Upper lobe of left lung (tissue), 6 donors: ENCODE results near the gene ZNF341. TPM values are rescaled to one million over a fixed set of nuclear protein-coding genes. Genes with fewer than 3 reads are reported as not detected.

Experiments
- ATAC-seq, 2 donors: fragments of 200-7000 bp; cut with Tn5 transposase; one replicate each; pipeline ENCODE4 v1.9.1; 2022; ENCODE audit warnings: mild to moderate bottlenecking in 2 of 2, moderate library complexity in 2 of 2; ENCODE audit not compliant: low FRiP score in 2 of 2
- DNase-seq, 2 donors: peaks; one replicate each; pipeline ENCODE4 v3.0.0-alpha.2; 2019 to 2020
- H3K27ac ChIP-seq, 4 donors: fragments of 200-600 bp; sonication (generic); one replicate each; pipeline ENCODE4 v1.5.1; 2016 to 2019
- H3K27me3 ChIP-seq, 4 donors: fragments of 200-600 bp; sonication (generic); one replicate each; pipeline ENCODE4 v1.5.1; 2017 to 2019
- H3K36me3 ChIP-seq, 4 donors: fragments of 200-600 bp; sonication (generic); one replicate each; pipeline ENCODE4 v1.5.1; 2016 to 2019
- H3K4me1 ChIP-seq, 4 donors: fragments of 200-600 bp; sonication (generic); one replicate each; pipeline ENCODE4 v1.5.1; 2018 to 2019
- H3K4me3 ChIP-seq, 4 donors: fragments of 200-600 bp; sonication (generic); one replicate each; pipeline ENCODE4 v1.5.1; 2017 to 2019; ENCODE audit warnings: mild to moderate bottlenecking in 2 of 4, moderate library complexity in 1 of 4
- H3K9me3 ChIP-seq, 4 donors: fragments of 200-600 bp; sonication (generic); one replicate each; pipeline ENCODE4 v1.5.1; 2018 to 2019
- CTCF ChIP-seq, 6 experiments: fragments of 450-650 bp in 4 of 6; fragments of 200-600 bp in 2 of 6; sonication (generic) in 2 of 6; IDR thresholded peaks; one replicate each; pipeline ENCODE4 v1.5.1; 2016 to 2019; ENCODE audit warnings: antibody characterized with exemption in 6 of 6
- EP300 ChIP-seq, 4 donors: sonication (generic); formaldehyde crosslinking; IDR thresholded peaks; one replicate each; pipeline ENCODE4 v1.5.1; 2017; ENCODE audit warnings: antibody characterized with exemption in 4 of 4, control low read depth in 2 of 4
- POLR2A ChIP-seq, 4 donors: fragments of 450-650 bp; IDR thresholded peaks; one replicate each; pipeline ENCODE4 v1.5.1; 2016 to 2017; ENCODE audit warnings: antibody characterized with exemption in 4 of 4, mild to moderate bottlenecking in 2 of 4
- POLR2AphosphoS5 ChIP-seq, 2 donors: sonication (generic); formaldehyde crosslinking; IDR thresholded peaks; one replicate each; pipeline ENCODE4 v1.5.1; 2017; ENCODE audit warnings: antibody characterized with exemption in 2 of 2
- WGBS, 2 donors: methylation state at CpG; one replicate each; pipeline ENCODE4 v1.1.5; 2017 to 2018; 5-methylcytosine and 5-hydroxymethylcytosine counted together
- total RNA-seq, 6 donors: library from RNA; depleted of rRNA in 4 of 6; stranded (reverse); fragments of >200 nt in 4 of 6; gene quantifications; one replicate each; pipeline versions ENCODE4 v1.1.0 to v1.2.1, GENCODE V29; 2016 to 2021
- donor health status: DM: no; HTN: no; CAD: no; lungs with moderate emphysema.
- donor health status: DM: no; HTN: yes; CAD: no; lungs with severe emphysema.

ZNF341 gene
- total RNA-seq, 6 donors from 2014 or later, result 2.0 to 17.8 (median 5.0) TPM

DNA sequence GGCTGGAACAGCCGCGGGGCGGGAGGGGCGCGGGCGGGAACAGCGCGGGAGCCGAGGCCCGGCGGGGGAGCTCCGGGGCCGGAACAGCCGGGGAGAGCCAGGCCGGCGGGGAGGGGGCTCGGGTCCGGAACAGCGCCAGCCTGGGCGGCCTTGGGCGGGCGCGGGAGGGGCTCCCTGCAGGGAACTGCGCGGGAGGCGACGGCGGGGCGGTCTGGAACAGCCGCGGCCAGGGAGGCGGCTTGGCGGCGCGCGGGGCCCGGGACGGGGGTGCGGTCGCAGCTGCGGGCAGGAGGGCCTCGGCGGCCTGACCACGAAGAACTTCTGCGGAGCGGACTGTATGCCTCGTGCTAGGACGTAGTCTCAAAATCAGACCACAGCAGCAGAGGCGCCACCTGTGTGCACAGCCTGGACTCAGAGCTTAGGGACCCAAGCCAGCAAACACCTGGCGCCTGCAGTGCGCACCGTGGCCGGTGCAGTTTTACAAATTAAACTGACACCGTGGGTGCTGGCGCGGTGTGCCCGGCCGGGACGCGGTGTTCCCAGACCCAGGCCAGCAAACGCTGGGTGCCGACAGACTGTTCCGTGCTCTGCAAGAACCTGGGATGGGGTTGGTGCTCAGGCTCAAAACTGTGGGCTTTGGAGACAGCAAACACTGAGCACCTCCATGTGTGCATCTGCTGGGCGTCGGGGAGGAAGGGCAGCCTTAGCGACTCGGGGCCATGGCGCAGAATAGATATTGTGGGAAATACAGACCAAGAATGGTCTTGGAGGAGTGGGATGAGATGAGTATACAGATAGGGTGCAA lies 572 bp downstream of the ZNF341 start:
- Histone ChIP-seq H3K36me3 (no peaks in the 10 kb centered on the region), H3K27ac (peak overlapping the region; percentile 87 to 94 (median 92)), H3K9me3 (peaks cover 8 to 14% (median 12%) of the 10 kb centered on the region in 4 donors), H3K4me3 (peak overlapping the region; percentile 50 to 75 (median 66)), H3K27me3 (no peaks in the 10 kb centered on the region), H3K4me1 (peaks cover 25 to 37% (median 29%) of the 10 kb centered on the region in 4 donors)
- DNase-seq (peak in 1 of 2 donors; percentile 91), ATAC-seq (peak; percentile 90 to 92)
- TF ChIP-seq EP300 (IDR thresholded peaks at IDR 0.05), result no peak
- no peak for TF ChIP-seq POLR2AphosphoS5 (IDR thresholded peaks at IDR 0.05)
- peak in 3 of 4 donors; percentile 43 to 85 (median 58) for TF ChIP-seq POLR2A (IDR thresholded peaks at IDR 0.05)
- peak in 1 of 6 experiments; percentile 13 for TF ChIP-seq CTCF (IDR thresholded peaks at IDR 0.05)
- 3 to 6% methylated on average over 10 to 12 of the region's 68 CpGs for WGBS, 2 donors

GRCh38 chr20:33733654-33734576 lies 2.1 kb downstream of the ZNF341 start:
- DNase-seq (peak in 1 of 2 donors; percentile 60), ATAC-seq (peak; percentile 60 to 85)
- Histone ChIP-seq H3K4me3 (peak overlapping the region in 1 of 4 donors; percentile 69), H3K36me3 (no peaks in the 10 kb centered on the region), H3K27me3 (no peaks in the 10 kb centered on the region), H3K27ac (peak overlapping the region; percentile 87 to 94 (median 92)), H3K4me1 (peaks cover 25 to 37% (median 29%) of the 10 kb centered on the region in 4 donors), H3K9me3 (peaks cover 8 to 19% (median 14%) of the 10 kb centered on the region in 4 donors)
- peak in 1 of 4 donors; percentile 52 for TF ChIP-seq POLR2A (IDR thresholded peaks at IDR 0.05)
- no peak for TF ChIP-seq CTCF (IDR thresholded peaks at IDR 0.05)
- TF ChIP-seq EP300 (IDR thresholded peaks at IDR 0.05), result peak in 1 of 4 donors; percentile 36
- peak; percentile 16 to 41 for TF ChIP-seq POLR2AphosphoS5 (IDR thresholded peaks at IDR 0.05)
- 25 to 35% methylated on average over 5 to 6 of the region's 6 CpGs for WGBS, 2 donors

GRCh38 chr20:33736962-33737361 lies 5.2 kb downstream of the ZNF341 start:
- ATAC-seq (no peak), DNase-seq (no peak)
- peaks cover 21 to 30% (median 23%) of the 10 kb centered on the region in 4 donors for H3K4me1 ChIP-seq
- no peak for TF ChIP-seq POLR2AphosphoS5 (IDR thresholded peaks at IDR 0.05)
- no peak for TF ChIP-seq CTCF (IDR thresholded peaks at IDR 0.05)
- TF ChIP-seq EP300 (IDR thresholded peaks at IDR 0.05), result no peak
- TF ChIP-seq POLR2A (IDR thresholded peaks at IDR 0.05), result no peak
- peaks cover 8 to 19% (median 14%) of the 10 kb centered on the region in 4 donors for H3K9me3 ChIP-seq
- no peaks in the 10 kb centered on the region for H3K27me3 ChIP-seq
- H3K36me3 ChIP-seq, result no peaks in the 10 kb centered on the region
- H3K4me3 ChIP-seq, result no peak overlapping the region
- WGBS, 2 donors, result 98% methylated on average over 3 of the region's 3 CpGs
- H3K27ac ChIP-seq, result no peak overlapping the region

DNA sequence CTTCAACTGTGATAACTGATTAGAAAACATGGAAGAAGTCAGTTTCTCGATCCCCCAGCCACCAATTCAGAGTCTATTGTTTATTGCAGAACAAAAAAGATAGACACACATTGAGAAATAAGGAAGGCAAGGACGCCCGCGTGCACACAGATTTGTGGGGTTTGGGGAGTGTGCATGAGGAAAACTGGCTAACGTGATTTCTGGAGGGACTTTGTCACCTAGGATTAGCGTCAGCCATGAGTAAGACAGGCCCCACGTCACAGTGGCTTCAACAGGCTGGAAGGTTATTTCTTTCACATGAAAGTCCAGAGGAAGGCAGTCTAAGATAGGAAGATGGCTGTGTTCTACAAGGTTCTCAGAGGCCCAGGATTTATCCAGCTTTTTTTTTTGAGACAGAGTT lies 7.7 kb downstream of the ZNF341 start:
- TF ChIP-seq POLR2A (IDR thresholded peaks at IDR 0.05), result no peak
- Histone ChIP-seq H3K9me3 (peaks cover 8 to 19% (median 14%) of the 10 kb centered on the region in 4 donors), H3K4me3 (no peak overlapping the region), H3K36me3 (no peaks in the 10 kb centered on the region), H3K4me1 (peaks cover 2 to 6% (median 3%) of the 10 kb centered on the region in 4 donors), H3K27me3 (no peaks in the 10 kb centered on the region), H3K27ac (no peak overlapping the region)
- ATAC-seq (no peak), DNase-seq (no peak)
- WGBS, 2 donors, result 91 to 95% methylated on average over 7 of the region's 7 CpGs

- Histone ChIP-seq H3K4me3 (no peak overlapping the region), H3K4me1 (no peaks in the 10 kb centered on the region), H3K36me3 (peaks cover 0 to 5% (median 2%) of the 10 kb centered on the region in 4 donors), H3K9me3 (peaks cover 8 to 19% (median 14%) of the 10 kb centered on the region in 4 donors), H3K27me3 (no peaks in the 10 kb centered on the region), H3K27ac (no peak overlapping the region)
- WGBS, 2 donors, result 100% methylated on average over 1 of the region's 1 CpG
- ATAC-seq (no peak), DNase-seq (no peak)
- TF ChIP-seq CTCF (IDR thresholded peaks at IDR 0.05) (no peak), POLR2AphosphoS5 (IDR thresholded peaks at IDR 0.05) (no peak), POLR2A (IDR thresholded peaks at IDR 0.05) (no peak), EP300 (IDR thresholded peaks at IDR 0.05) (no peak)
Observed at GRCh38 chr20:33740189-33740588, 8.4 kb downstream of the ZNF341 start.
